Duodenal mucosa (tissue), 2 donors: ENCODE measurements around the gene VAMP5.
A peak's percentile ranks its signal among the peaks of the same experiment; 100 is the strongest.

Experiments used
- H3K27ac ChIP-seq: one replicate; pipeline ENCODE4 v1.7.0; 2013; ENCODE audit warnings: low read depth, low read length
- H3K27me3 ChIP-seq, 2 donors: one replicate each; pipeline ENCODE4 v1.7.0; 2013; ENCODE audit warnings: low read length in 2 of 2, control low read depth in 1 of 2; ENCODE audit not compliant: insufficient read depth in 2 of 2, control insufficient read depth in 1 of 2
- H3K36me3 ChIP-seq, 2 donors: one replicate each; pipeline ENCODE4 v1.7.0; 2013; ENCODE audit warnings: low read length in 2 of 2, control low read depth in 1 of 2; ENCODE audit not compliant: insufficient read depth in 2 of 2, control insufficient read depth in 1 of 2
- H3K4me1 ChIP-seq, 2 donors: one replicate each; pipeline ENCODE4 v1.7.0; 2013; ENCODE audit warnings: low read length in 2 of 2, control low read depth in 1 of 2; ENCODE audit not compliant: insufficient read depth in 2 of 2, control insufficient read depth in 1 of 2
- H3K4me3 ChIP-seq, 2 donors: one replicate each; pipeline ENCODE4 v1.7.0; 2013; ENCODE audit warnings: low read length in 2 of 2, low read depth in 1 of 2
- H3K9ac ChIP-seq, 2 donors: one replicate each; pipeline ENCODE4 v1.7.0; 2013; ENCODE audit warnings: low read length in 2 of 2, low read depth in 1 of 2
- H3K9me3 ChIP-seq, 2 donors: one replicate each; pipeline ENCODE4 v1.7.0; 2013; ENCODE audit warnings: low read length in 2 of 2, control low read depth in 1 of 2; ENCODE audit not compliant: control insufficient read depth in 1 of 2

VAMP5 gene

DNA sequence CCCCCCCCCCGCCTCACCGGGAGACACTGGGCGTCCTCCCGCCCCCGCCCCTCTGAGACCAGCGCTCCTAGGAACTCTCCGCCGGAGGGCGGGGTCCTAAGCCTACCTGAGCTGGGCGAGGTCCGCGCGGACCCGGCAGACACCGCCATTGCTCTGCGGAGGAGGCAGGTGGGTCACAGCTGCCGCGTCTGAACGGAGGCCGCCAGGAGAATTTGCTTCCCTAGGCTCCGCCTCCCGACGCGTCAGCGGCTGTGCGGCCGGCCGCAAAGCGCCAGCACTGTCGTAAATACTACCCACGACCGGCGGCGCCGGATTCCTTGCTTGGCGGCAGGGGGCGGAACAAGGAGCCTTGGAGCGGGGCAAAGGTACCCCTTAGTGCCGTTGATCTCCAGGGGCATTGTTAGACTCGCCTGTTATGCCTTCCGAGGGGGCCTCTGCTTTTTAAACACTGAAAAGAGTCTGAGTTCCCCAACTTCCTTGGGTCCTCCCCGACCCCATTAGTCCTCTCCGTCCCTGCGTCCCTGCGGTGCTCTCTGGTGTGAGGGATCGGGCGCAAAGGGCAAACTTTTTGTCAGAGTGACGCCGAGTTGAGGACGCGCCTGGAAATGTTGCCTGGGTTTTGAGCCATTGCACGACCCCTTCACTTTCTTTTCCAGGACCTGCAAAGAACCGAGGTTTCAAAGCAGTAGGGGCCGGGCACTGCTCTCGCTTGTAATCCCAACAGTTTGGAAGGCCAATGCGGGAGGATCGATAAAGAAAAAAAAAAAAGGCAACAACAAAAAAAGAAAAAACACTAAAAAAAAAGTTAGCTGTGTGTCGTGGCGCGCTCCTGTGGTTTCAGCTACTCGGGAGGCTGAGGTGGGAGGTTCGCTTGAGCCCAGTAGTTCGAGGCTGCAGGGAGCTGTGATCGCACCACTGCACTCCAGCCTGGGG lies 22.7 kb upstream of the VAMP5 start, which contains the start of gene GGCX:
TSS of gene GGCX (minus strand) at position 214 of the 933 bp plus-strand sequence. CDS start at position 149, 65 bp downstream.
- no peaks in the 10 kb centered on the region for H3K9me3 ChIP-seq
- H3K9ac ChIP-seq: peak within 1 kb of the TSS; percentile 83 to 96
- H3K36me3 ChIP-seq: peaks cover 2 to 17% of the 10 kb centered on the region in 2 donors
- H3K27ac ChIP-seq: peak within 1 kb of the TSS; percentile 76
- peaks cover 10 to 12% of the 10 kb centered on the region in 2 donors for H3K4me1 ChIP-seq
- peak within 1 kb of the TSS; percentile 78 to 98 for H3K4me3 ChIP-seq
- no peaks in the 10 kb centered on the region for H3K27me3 ChIP-seq

DNA sequence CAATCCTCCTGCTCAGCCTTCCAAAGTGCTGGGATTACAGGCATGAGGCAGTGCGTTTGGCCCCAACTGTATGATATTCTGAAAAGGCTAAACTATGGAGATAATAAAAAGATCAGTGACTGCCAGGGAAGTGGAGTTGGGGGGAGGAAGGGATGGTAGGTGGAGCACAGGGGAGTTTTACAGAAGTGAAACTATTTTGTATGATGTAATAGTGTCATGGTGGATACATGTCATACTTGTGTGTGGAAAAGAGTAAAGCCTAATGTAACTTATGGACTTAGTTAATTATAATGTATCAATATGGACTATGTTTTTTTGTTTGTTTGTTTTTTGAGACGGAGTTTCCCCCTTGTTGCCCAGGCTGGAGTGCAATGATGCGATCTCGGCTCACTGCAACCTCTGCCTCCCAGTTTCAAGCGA lies 20.1 kb upstream of the VAMP5 start:
- peaks cover 10 to 12% of the 10 kb centered on the region in 2 donors for H3K4me1 ChIP-seq
- H3K9me3 ChIP-seq: no peaks in the 10 kb centered on the region
- H3K27ac ChIP-seq: no peak overlapping the region
- H3K27me3 ChIP-seq: no peaks in the 10 kb centered on the region
- H3K36me3 ChIP-seq: no peaks in the 10 kb centered on the region
- no peak overlapping the region for H3K4me3 ChIP-seq
- no peak overlapping the region for H3K9ac ChIP-seq

DNA sequence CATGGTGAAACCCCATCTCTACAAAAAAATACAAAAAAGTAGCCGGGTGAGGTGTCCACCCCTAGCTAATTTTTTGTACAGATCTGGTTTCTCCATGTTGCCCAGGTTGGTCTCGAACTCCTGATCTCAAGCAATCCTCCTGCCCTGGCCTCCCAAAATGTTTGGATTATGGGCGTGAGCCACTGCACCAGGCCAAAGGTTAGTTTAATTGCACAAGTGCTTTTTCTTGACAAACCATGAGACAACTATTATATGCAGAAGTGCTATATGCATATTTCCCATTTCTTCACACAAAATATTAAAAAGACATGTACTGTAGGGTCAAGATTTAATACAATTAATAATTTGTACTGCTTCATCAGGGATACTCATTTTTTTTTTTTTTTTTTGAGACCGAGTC lies 18.0 kb upstream of the VAMP5 start:
- Histone ChIP-seq H3K9me3 (no peaks in the 10 kb centered on the region), H3K4me1 (no peaks in the 10 kb centered on the region), H3K9ac (no peak overlapping the region), H3K36me3 (no peaks in the 10 kb centered on the region), H3K4me3 (no peak overlapping the region), H3K27ac (no peak overlapping the region), H3K27me3 (no peaks in the 10 kb centered on the region)

DNA sequence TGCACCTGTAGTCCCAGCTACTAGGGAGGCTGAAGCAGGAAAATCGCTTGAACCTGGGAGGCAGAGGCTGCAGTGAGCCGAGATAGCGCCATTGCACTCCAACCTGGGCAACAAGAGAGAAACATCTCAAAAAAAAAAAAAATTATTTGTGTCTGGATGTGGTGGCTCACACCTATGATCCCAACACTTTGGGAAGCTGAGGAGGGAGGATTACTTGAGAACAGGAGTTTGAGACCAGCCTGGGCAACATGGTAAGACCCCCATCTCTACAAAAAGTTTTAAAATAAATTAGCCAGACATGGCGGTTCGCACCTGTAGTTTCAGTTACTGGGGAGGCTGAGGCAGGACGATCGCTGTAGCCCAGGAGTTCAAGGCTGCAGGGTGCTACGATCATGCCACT lies 8.5 kb upstream of the VAMP5 start:
- Histone ChIP-seq H3K9ac (no peak overlapping the region), H3K27ac (no peak overlapping the region), H3K27me3 (no peaks in the 10 kb centered on the region), H3K4me3 (no peak overlapping the region), H3K36me3 (no peaks in the 10 kb centered on the region), H3K4me1 (peaks cover 23 to 26% of the 10 kb centered on the region in 2 donors), H3K9me3 (no peaks in the 10 kb centered on the region)

DNA sequence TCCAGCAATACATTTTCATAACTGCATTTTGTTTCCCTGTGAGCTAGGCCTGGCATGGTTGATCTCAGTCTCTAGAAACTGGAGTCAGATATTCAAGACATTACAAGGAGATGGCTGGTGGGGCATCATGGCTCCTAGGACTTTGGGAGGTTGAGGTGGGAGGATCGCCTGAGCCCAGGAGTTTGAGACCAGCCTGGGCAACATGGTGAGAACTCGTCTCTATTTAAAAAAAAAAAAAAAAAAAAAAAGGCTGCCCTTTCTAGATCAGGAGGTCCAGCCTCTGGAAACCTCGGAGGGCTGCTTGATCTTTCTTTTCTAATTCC lies 7.2 kb upstream of the VAMP5 start:
- H3K4me1 ChIP-seq: peaks cover 23 to 26% of the 10 kb centered on the region in 2 donors
- H3K9me3 ChIP-seq: no peaks in the 10 kb centered on the region
- H3K9ac ChIP-seq: peak overlapping the region; percentile 89 to 92
- H3K27me3 ChIP-seq: no peaks in the 10 kb centered on the region
- H3K36me3 ChIP-seq: peaks cover 5 to 10% of the 10 kb centered on the region in 2 donors
- H3K4me3 ChIP-seq: peak overlapping the region; percentile 92 to 94
- H3K27ac ChIP-seq: peak overlapping the region; percentile 84

DNA sequence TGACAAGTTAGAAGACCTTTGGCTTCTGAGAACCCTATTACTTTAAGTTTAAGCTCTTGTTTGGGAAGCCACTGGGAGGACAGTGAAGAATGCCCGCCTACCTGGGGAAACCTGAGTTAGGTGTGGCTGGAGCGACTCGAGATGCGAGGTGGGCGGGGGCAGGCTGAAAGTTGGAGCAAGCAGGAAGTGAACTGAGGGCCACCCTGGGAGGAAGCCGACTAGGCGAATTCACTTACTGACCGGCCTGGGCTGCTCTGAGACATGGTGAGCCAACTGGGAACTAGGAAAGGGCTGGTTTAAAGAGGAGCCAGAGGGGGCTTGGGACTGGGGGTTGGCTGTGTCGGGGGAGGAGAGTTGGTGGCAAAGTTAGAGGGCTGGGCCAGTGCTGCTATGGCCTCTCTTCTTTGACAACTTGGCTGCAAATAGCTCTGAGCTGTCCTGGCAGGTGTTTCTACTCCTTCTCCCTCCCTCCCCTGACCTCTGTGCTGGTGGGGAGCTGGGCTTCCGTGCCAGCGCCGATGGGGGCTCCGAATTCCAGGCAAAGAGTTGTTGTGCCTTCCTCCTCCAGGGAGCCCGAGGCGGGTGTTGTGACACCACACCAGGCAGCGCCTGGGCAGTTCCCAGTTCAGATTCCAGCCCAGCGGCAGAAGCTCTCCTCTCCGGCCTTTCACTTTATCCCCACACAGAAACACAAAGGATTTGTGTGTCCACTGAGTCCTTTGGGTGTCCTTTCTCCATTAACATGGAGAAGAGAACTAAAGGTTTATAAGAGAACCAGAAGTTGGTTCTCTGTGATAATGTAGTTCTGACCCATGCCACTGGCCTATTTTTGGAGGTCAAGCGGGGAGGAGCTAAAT lies 6.6 kb upstream of the VAMP5 start, which contains the start of gene VAMP8:
TSS of gene VAMP8 (plus strand) at position 201 of the 857 bp plus-strand sequence. CDS start at position 262, 61 bp downstream.
- peak within 1 kb of the TSS; percentile 89 to 92 for H3K9ac ChIP-seq
- no peaks in the 10 kb centered on the region for H3K9me3 ChIP-seq
- H3K36me3 ChIP-seq: peaks cover 6 to 15% of the 10 kb centered on the region in 2 donors
- H3K4me3 ChIP-seq: peak within 1 kb of the TSS; percentile 92 to 94
- peaks cover 23 to 26% of the 10 kb centered on the region in 2 donors for H3K4me1 ChIP-seq
- no peaks in the 10 kb centered on the region for H3K27me3 ChIP-seq
- H3K27ac ChIP-seq: peak within 1 kb of the TSS; percentile 84

DNA sequence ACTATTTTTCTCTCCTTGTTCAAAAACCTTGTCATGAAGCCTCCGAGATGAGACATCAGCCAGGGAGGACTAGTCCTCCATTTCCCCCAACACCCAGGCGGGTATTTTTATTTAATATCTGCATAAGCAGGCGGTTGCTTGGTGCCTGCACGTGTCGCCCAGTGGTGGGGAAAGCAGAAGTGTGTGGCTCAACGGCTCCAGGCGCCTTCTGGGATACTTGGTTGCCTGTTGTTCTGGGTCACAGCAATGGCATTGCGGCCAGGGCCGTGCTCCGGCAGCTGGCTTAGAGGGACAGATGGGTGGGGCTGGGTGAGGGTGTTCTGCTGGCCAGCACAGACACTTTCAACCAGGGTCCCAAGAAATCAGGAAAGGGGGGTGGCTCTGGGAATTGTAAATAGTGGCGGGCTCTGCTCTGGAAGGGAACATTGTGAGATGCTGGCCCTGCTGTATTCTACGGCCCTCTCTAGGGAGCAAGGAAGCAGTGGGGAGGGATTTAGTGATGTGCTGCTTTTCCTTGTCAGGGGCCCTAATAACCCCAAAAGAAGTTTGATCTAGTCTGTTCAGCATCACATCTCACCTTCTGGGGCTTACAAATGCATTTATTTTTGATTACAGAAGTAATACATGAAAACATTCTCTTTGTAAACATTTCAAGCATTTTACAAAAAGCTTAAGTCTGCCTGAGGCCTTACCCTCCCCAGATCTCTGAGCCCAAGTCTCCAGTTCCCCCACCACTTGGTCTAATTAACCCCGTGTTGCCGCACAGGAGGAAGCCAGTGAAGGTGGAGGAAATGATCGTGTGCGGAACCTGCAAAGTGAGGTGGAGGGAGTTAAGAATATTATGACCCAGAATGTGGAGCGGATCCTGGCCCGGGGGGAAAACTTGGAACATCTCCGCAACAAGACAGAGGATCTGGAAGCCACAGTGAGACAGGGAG lies 5.7 kb upstream of the VAMP5 start:
- Histone ChIP-seq H3K4me1 (peaks cover 24 to 28% of the 10 kb centered on the region in 2 donors), H3K9ac (peak overlapping the region; percentile 89 to 92), H3K36me3 (peaks cover 6 to 16% of the 10 kb centered on the region in 2 donors)

DNA sequence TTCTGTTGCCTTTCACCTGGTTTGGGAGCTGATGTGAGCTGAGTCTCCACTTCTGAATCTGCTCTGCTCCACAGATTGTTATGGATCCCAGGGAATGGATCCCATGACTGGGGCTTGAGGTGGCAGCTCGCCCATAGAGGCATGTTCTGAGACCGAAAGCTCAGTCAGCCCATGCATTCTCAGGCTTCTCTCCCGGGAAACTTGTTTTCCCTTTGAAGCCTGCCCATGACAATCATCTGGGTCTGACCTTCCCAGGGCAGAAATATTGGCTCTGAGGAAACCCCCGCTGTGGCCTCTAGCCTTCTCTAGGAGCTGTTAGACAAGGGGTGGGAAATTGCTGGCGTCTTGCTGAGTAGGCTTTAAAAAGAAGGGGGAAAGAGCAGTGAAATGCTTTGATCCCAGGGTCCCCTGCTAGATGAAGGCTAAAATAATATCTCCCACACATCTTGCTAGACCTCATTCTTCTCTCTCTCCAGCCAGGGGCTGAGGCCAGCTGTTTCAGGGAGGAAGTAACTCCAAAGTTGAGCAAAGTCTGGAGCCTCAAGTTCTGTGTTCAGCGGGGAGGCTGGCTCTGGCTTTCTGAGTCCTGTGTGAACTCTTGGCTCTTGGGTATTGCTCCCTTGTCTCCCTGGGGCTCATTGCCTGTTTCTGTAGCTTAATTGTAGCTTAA lies 4.8 kb upstream of the VAMP5 start:
- Histone ChIP-seq H3K4me3 (peak overlapping the region; percentile 92 to 94), H3K36me3 (peaks cover 6 to 16% of the 10 kb centered on the region in 2 donors), H3K27me3 (no peaks in the 10 kb centered on the region), H3K9me3 (no peaks in the 10 kb centered on the region), H3K4me1 (peaks cover 30 to 35% of the 10 kb centered on the region in 2 donors), H3K27ac (peak overlapping the region; percentile 45), H3K9ac (peak overlapping the region; percentile 89 to 92)

More for the DNA sequence above, 5.7 kb upstream of the VAMP5 start:
- Histone ChIP-seq H3K27me3 (no peaks in the 10 kb centered on the region), H3K9me3 (no peaks in the 10 kb centered on the region), H3K27ac (peak overlapping the region; percentile 45), H3K4me3 (peak overlapping the region; percentile 92 to 94)

DNA sequence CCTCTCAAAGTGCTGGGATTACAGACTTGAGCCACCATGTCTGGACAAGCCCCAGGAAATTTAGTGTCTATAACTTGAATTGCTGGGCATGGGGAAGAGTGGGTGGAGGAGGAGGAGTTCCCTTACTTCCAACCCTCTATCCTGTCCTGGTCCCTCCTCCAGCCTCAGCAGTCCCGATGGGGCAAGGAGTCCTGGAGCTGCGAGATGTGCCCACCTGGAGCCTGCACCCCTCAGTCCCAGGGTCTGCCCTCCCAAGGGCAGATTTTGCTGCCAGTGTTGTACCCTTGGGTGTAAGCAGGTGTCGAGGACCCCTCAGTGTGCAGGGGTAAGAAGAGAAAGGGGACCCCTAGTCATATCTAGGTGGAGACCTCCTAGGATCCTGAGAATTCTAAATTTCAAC lies 4.0 kb upstream of the VAMP5 start:
- H3K27ac ChIP-seq: no peak overlapping the region
- H3K4me1 ChIP-seq: peaks cover 37 to 43% of the 10 kb centered on the region in 2 donors
- H3K9me3 ChIP-seq: no peaks in the 10 kb centered on the region
- H3K4me3 ChIP-seq: no peak overlapping the region
- no peaks in the 10 kb centered on the region for H3K27me3 ChIP-seq
- H3K36me3 ChIP-seq: peaks cover 6 to 16% of the 10 kb centered on the region in 2 donors
- no peak overlapping the region for H3K9ac ChIP-seq
